B cell (primary cell): Measurements from ENCODE around the gene WBP11. TPM values are rescaled to one million over a fixed set of nuclear protein-coding genes. Genes with fewer than 3 reads are reported as not detected.

Experiments used
- ATAC-seq: fragments of 200-7000 bp; cut with Tn5 transposase; one replicate; pipeline ENCODE4 v1.10.0; 2021; ENCODE audit warnings: low read depth, mild to moderate bottlenecking, moderate number of reproducible peaks, moderate library complexity
- CTCF ChIA-PET: fragments of 350-600 bp; sonication (Branson Sonifier 250); formaldehyde crosslinking; loops from one replicate; lab custom pipeline; 2021; ENCODE audit warnings: antibody characterized with exemption, inconsistent platforms; lab: Charles Lee
- POLR2A ChIA-PET: fragments of 350-600 bp; sonication (Branson Sonifier 250); formaldehyde crosslinking; loops from one replicate; lab custom pipeline; 2021; ENCODE audit warnings: antibody characterized with exemption; lab: Charles Lee
- DNase-seq: peaks from one replicate; pipeline ENCODE4 v3.0.0; 2013
- H2AFZ ChIP-seq: 2 replicates; pipeline ENCODE4 v1.6.1; 2012; ENCODE audit warnings: mild to moderate bottlenecking, low read depth, low read length; ENCODE audit not compliant: insufficient read depth, poor library complexity, severe bottlenecking
- H3K27ac ChIP-seq, 2 donors: 1 replicate in 1 of 2; 2 replicates in 1 of 2; pipeline ENCODE4 v1.5.1; 2012 to 2013; ENCODE audit warnings: low read length in 2 of 2, mild to moderate bottlenecking in 2 of 2, moderate library complexity in 1 of 2
- H3K27me3 ChIP-seq, 4 experiments: fragments of 200-600 bp in 1 of 4; sonication (generic) in 1 of 4; replicated peaks in 1 of 4; 1 replicate in 2 of 4; 2 replicates in 2 of 4; pipeline versions ENCODE4 v1.6.1 to v1.7.0; 2013 to 2016; ENCODE audit warnings: low read length in 3 of 4, mild to moderate bottlenecking in 2 of 4, mixed read lengths in 1 of 4, moderate library complexity in 1 of 4; ENCODE audit not compliant: insufficient read depth in 4 of 4, control insufficient read depth in 3 of 4; ENCODE audit errors: control extremely low read depth in 1 of 4
- H3K36me3 ChIP-seq, 2 experiments: replicated peaks in 1 of 2; 1 replicate in 1 of 2; 2 replicates in 1 of 2; pipeline versions ENCODE4 v1.6.1 to v1.7.1; 2013; ENCODE audit warnings: low read length in 1 of 2; ENCODE audit not compliant: insufficient read depth in 2 of 2, control insufficient read depth in 1 of 2; ENCODE audit errors: control extremely low read depth in 1 of 2, extremely low read depth in 1 of 2
- H3K4me1 ChIP-seq, 2 donors: fragments of 200-600 bp in 1 of 2; sonication (generic) in 1 of 2; 1 replicate in 1 of 2; 2 replicates in 1 of 2; pipeline versions ENCODE4 v1.5.1 to v1.6.1; 2013 to 2017; ENCODE audit warnings: low read length in 2 of 2; ENCODE audit not compliant: control insufficient read depth in 2 of 2, insufficient read depth in 2 of 2
- H3K4me2 ChIP-seq: replicated peaks from 2 replicates; pipeline ENCODE3; 2012; ENCODE audit warnings: mild to moderate bottlenecking, low read depth, low read length; ENCODE audit not compliant: poor library complexity, severe bottlenecking
- H3K4me3 ChIP-seq, 5 experiments: fragments of 200-600 bp in 1 of 5; sonication (generic) in 1 of 5; 1 replicate in 3 of 5; 2 replicates in 2 of 5; pipeline versions ENCODE4 v1.5.1 to v1.7.0; 2011 to 2016; ENCODE audit warnings: low read length in 4 of 5, mild to moderate bottlenecking in 4 of 5, low read depth in 2 of 5, control low read depth in 1 of 5, moderate library complexity in 1 of 5; ENCODE audit not compliant: insufficient read depth in 1 of 5; ENCODE audit errors: control extremely low read depth in 1 of 5, extremely low read depth in 1 of 5
- H3K79me2 ChIP-seq: fragments of 200-600 bp; sonication (generic); one replicate; pipeline ENCODE4 v1.6.0; 2016; ENCODE audit warnings: low read length; ENCODE audit not compliant: control insufficient read depth, insufficient read depth
- H3K9ac ChIP-seq: fragments of 200-600 bp; sonication (generic); 2 replicates; pipeline ENCODE4 v1.6.1; 2017; ENCODE audit warnings: mild to moderate bottlenecking, low read length, moderate library complexity
- H3K9me3 ChIP-seq, 3 donors: one replicate each; pipeline versions ENCODE4 v1.6.1 to v1.7.1; 2013; ENCODE audit warnings: low read length in 2 of 3; ENCODE audit not compliant: control insufficient read depth in 2 of 3, insufficient read depth in 1 of 3; ENCODE audit errors: control extremely low read depth in 1 of 3
- H4K20me1 ChIP-seq: 2 replicates; pipeline ENCODE4 v1.6.0; 2012; ENCODE audit warnings: mild to moderate bottlenecking, low read length; ENCODE audit not compliant: insufficient read depth, control insufficient read depth, poor library complexity, severe bottlenecking
- H3K27ac Mint-ChIP-seq: one replicate; pipeline ENCODE4 v1.8.0; 2021; ENCODE audit warnings: mixed read lengths
- H3K27me3 Mint-ChIP-seq: one replicate; pipeline ENCODE4 v1.8.0; 2021; ENCODE audit warnings: mixed read lengths
- H3K4me1 Mint-ChIP-seq: one replicate; pipeline ENCODE4 v1.8.0; 2021; ENCODE audit warnings: mixed read lengths
- H3K4me3 Mint-ChIP-seq: one replicate; pipeline ENCODE4 v1.8.0; 2021; ENCODE audit warnings: mixed read lengths
- H3K9me3 Mint-ChIP-seq: one replicate; pipeline ENCODE4 v1.8.0; 2022; ENCODE audit warnings: mixed read lengths; ENCODE audit not compliant: insufficient read depth
- EZH2 ChIP-seq: IDR thresholded peaks from 2 replicates; pipeline ENCODE4 v1.6.1; 2012; ENCODE audit warnings: borderline replicate concordance, low read depth, mild to moderate bottlenecking, moderate library complexity, low read length; ENCODE audit not compliant: insufficient read depth, poor library complexity, severe bottlenecking
- WGBS: methylation state at CpG from one replicate; pipeline ENCODE4 v1.1.5; 2013; ENCODE audit warnings: missing lambda C conversion rate; ENCODE audit not compliant: insufficient coverage; 5-methylcytosine and 5-hydroxymethylcytosine counted together
- intact Hi-C: fragments of 100-400 bp; cut with micrococcal nuclease; formaldehyde crosslinking; loops from one replicate; pipeline ENCODE4 v1.10.0; 2022
- polyA plus RNA-seq: library from polyadenylated mRNA; depleted of rRNA; stranded (reverse); fragments of >200 nt; gene quantifications from 2 replicates; pipeline ENCODE4 v1.2.3, GENCODE V29; 2012
- total RNA-seq, 2 donors: library from RNA; stranded (reverse); fragments of 120-200 nt in 1 of 2; gene quantifications; 1 replicate in 1 of 2; 2 replicates in 1 of 2; pipeline versions ENCODE4 v1.2.3 to v1.2.4, GENCODE V29; 2013 to 2022
- TF ChIP-seq, protein P1 (sequence below): fragments of 200-600 bp; IDR thresholded peaks from one replicate; pipeline ENCODE4 v1.8.0; 2022; ENCODE audit warnings: antibody characterized with exemption, mild to moderate bottlenecking

The WBP11 gene
- total and polyA plus RNA-seq, 2 donors (not counting 1 experiment from before 2014, with no cell fraction given), result 13.6 to 84.7 TPM

DNA sequence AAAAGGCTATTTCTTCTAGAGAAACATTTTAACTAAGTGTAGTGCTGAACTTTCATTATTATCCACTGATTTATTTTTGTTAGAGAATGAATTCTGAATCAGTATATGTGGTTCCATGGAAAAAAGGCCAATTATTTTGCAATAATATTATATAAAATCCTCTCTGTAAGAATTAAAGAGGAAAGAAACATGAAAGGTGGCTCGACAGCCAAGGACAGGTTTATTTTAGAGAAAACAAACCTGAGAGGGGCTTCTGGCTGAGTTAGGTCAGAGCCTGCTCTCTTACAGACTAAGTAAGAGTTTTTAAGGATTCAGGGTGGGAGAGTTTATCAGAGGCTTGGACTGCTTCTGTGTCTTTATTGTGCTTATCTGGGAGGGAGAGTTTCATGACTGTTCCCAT, 60.2 kb downstream of the WBP11 start:
- peaks cover 7 to 8% of the 10 kb centered on the region in 2 donors for H3K4me1 ChIP-seq
- ChIA-PET CTCF (no interaction called here), POLR2A (no interaction called here)
- H3K79me2 ChIP-seq, result no peaks in the 10 kb centered on the region
- Mint-ChIP-seq H3K9me3 (peaks cover 8% of the 10 kb centered on the region), H3K27me3 (no peaks in the 10 kb centered on the region), H3K4me1 (peaks cover 9% of the 10 kb centered on the region), H3K27ac (no peak overlapping the region), H3K4me3 (no peak overlapping the region)
- DNase-seq (no peak), ATAC-seq (no peak)
- H3K9ac ChIP-seq, result no peak overlapping the region
- H4K20me1 ChIP-seq, result no peaks in the 10 kb centered on the region
- H3K27me3 ChIP-seq, result no peaks in the 10 kb centered on the region
- no peaks in the 10 kb centered on the region for H3K36me3 ChIP-seq
- no peak for TF ChIP-seq EZH2
- TF ChIP-seq, protein P1, sequence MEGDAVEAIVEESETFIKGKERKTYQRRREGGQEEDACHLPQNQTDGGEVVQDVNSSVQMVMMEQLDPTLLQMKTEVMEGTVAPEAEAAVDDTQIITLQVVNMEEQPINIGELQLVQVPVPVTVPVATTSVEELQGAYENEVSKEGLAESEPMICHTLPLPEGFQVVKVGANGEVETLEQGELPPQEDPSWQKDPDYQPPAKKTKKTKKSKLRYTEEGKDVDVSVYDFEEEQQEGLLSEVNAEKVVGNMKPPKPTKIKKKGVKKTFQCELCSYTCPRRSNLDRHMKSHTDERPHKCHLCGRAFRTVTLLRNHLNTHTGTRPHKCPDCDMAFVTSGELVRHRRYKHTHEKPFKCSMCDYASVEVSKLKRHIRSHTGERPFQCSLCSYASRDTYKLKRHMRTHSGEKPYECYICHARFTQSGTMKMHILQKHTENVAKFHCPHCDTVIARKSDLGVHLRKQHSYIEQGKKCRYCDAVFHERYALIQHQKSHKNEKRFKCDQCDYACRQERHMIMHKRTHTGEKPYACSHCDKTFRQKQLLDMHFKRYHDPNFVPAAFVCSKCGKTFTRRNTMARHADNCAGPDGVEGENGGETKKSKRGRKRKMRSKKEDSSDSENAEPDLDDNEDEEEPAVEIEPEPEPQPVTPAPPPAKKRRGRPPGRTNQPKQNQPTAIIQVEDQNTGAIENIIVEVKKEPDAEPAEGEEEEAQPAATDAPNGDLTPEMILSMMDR, result no peak
- H3K27ac ChIP-seq, result no peak overlapping the region
- no peak overlapping the region for H3K4me2 ChIP-seq
- no peak overlapping the region for H3K4me3 ChIP-seq
- WGBS, result 80% methylated on average over 1 of the region's 1 CpG
- H2AFZ ChIP-seq, result no peak overlapping the region
- intact Hi-C loops, result no loop called here
- peaks cover 0 to 7% (median 3%) of the 10 kb centered on the region in 3 donors for H3K9me3 ChIP-seq

DNA sequence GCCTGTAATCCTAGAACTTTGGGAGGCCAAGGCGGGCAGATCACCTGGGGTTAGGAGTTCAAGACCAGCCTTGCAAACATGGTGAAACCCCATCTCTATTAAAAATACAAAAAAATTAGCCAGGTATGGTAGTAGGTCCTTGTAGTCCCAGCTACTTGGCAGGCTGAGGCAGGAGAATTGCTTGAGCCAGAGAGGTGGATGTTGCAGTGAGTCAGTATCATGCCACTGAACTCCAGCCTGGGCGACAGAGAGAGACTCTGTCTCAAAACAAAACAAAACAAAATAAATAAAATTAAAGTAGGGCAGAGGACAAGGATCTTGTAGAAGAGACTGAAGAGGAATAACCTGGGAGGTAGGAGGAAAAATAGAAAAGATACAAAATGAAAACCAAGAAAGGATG, 61.3 kb downstream of the WBP11 start:
- Histone ChIP-seq H3K79me2 (no peaks in the 10 kb centered on the region), H3K9ac (no peak overlapping the region), H3K36me3 (no peaks in the 10 kb centered on the region), H3K27ac (no peak overlapping the region), H2AFZ (no peak overlapping the region), H3K4me2 (no peak overlapping the region), H3K9me3 (peaks cover 0 to 3% (median 3%) of the 10 kb centered on the region in 3 donors), H3K27me3 (no peaks in the 10 kb centered on the region), H3K4me3 (no peak overlapping the region), H3K4me1 (peaks cover 7 to 8% of the 10 kb centered on the region in 2 donors), H4K20me1 (no peaks in the 10 kb centered on the region)
- CTCF ChIA-PET, result no interaction called here
- Mint-ChIP-seq H3K4me3 (no peak overlapping the region), H3K27me3 (no peaks in the 10 kb centered on the region), H3K9me3 (peaks cover 4% of the 10 kb centered on the region), H3K4me1 (peaks cover 5% of the 10 kb centered on the region), H3K27ac (no peak overlapping the region)
- no peak for DNase-seq
- ATAC-seq, result no peak
- no CpG with 5 or more reads among the region's 2 CpGs for WGBS
- POLR2A ChIA-PET, result no interaction called here
- TF ChIP-seq, protein P1, result no peak
- no peak for TF ChIP-seq EZH2
- intact Hi-C loops, result no loop called here
